ENCODE results near the gene PLEKHH2. TPM values are rescaled to one million over a fixed set of nuclear protein-coding genes. Genes with fewer than 3 reads are reported as not detected.
"Not testable (repeated sequence)": the region's sequence is repeated elsewhere in the genome, so short reads cannot be mapped to it uniquely, and the experiment has no call there.

The PLEKHH2 gene
- total RNA-seq = 10 to 100 TPM; 42.1 to 67.2 (median 63.5) TPM

- TF ChIP-seq CTCF (IDR thresholded peaks at IDR 0.05) (no peak), POLR2AphosphoS5 (IDR thresholded peaks at IDR 0.05) (peak; percentile 26 to 93 (median 64)), POLR2A (IDR thresholded peaks at IDR 0.05) (peak; percentile 84)
- Histone ChIP-seq H3K9me3 (no peaks in the 10 kb centered on the region), H3K4me3 (peak within 1 kb of the TSS; percentile 89 to 95 (median 95)), H3K4me1 (no peaks in the 10 kb centered on the region), H3K27ac (peak within 1 kb of the TSS; percentile 89 to 91), H3K36me3 (no peaks in the 10 kb centered on the region), H3K27me3 (no peaks in the 10 kb centered on the region)
- peak; percentile 89 to 91 for DNase-seq (ENCODE audit: low spot score in 2 of 2)
- intact Hi-C loops (cut with DNase I; ENCODE audit: low total_unique reads) = no loop called here
Measured at GRCh38 chr2:43637030-43637803, at the start of gene PLEKHH2. TSS of gene PLEKHH2 (plus strand) at chr2:43637260. CDS start at chr2:43644674, 7,414 bp downstream.

- Histone ChIP-seq H3K36me3 (no peaks in the 10 kb centered on the region), H3K4me3 (no peak overlapping the region), H3K4me1 (no peaks in the 10 kb centered on the region), H3K27ac (no peak overlapping the region), H3K9me3 (no peaks in the 10 kb centered on the region), H3K27me3 (no peaks in the 10 kb centered on the region)
- no peak for TF ChIP-seq POLR2A (IDR thresholded peaks at IDR 0.05)
- no peak for TF ChIP-seq CTCF (IDR thresholded peaks at IDR 0.05)
- no peak for TF ChIP-seq POLR2AphosphoS5 (IDR thresholded peaks at IDR 0.05)
- intact Hi-C loops (cut with DNase I; ENCODE audit: low total_unique reads) = no loop called here
- no peak for DNase-seq (ENCODE audit: low spot score in 2 of 2)
Measured at GRCh38 chr2:43592443-43592842, 44.6 kb upstream of the PLEKHH2 start.

GRCh38 chr2:43593254-43593653 lies 43.8 kb upstream of the PLEKHH2 start:
- H3K4me1 ChIP-seq = no peaks in the 10 kb centered on the region
- TF ChIP-seq POLR2AphosphoS5 (IDR thresholded peaks at IDR 0.05) = no peak
- intact Hi-C loops (cut with DNase I; ENCODE audit: low total_unique reads) = no loop called here
- H3K36me3 ChIP-seq = no peaks in the 10 kb centered on the region
- no peak for DNase-seq (ENCODE audit: low spot score in 2 of 2)
- H3K27ac ChIP-seq = no peak overlapping the region
- H3K4me3 ChIP-seq = no peak overlapping the region
- H3K27me3 ChIP-seq = no peaks in the 10 kb centered on the region
- no peaks in the 10 kb centered on the region for H3K9me3 ChIP-seq

- H3K9me3 ChIP-seq = no peaks in the 10 kb centered on the region
- H3K4me3 ChIP-seq = peak overlapping the region; percentile 68 to 90 (median 80)
- H3K4me1 ChIP-seq = no peaks in the 10 kb centered on the region
- intact Hi-C loops (cut with DNase I; ENCODE audit: low total_unique reads) = no loop called here
- H3K36me3 ChIP-seq = no peaks in the 10 kb centered on the region
- H3K27ac ChIP-seq = peak overlapping the region in 1 of 2 donors; percentile 94
- DNase-seq (ENCODE audit: low spot score in 2 of 2) = no peak
- no peak for TF ChIP-seq CTCF (IDR thresholded peaks at IDR 0.05)
- no peak for TF ChIP-seq POLR2A (IDR thresholded peaks at IDR 0.05)
- TF ChIP-seq POLR2AphosphoS5 (IDR thresholded peaks at IDR 0.05) = no peak
- H3K27me3 ChIP-seq = no peaks in the 10 kb centered on the region
Measured at GRCh38 chr2:43594875-43595274, 42.2 kb upstream of the PLEKHH2 start.

GRCh38 chr2:43595603-43596412 lies 41.3 kb upstream of the PLEKHH2 start, which contains the start of gene THADA:
TSS of gene THADA (minus strand) at chr2:43596038. CDS start at chr2:43592392, 3,646 bp downstream.
- peak; percentile 98 to 99 (median 98) for TF ChIP-seq POLR2AphosphoS5 (IDR thresholded peaks at IDR 0.05)
- TF ChIP-seq CTCF (IDR thresholded peaks at IDR 0.05) = no peak
- TF ChIP-seq POLR2A (IDR thresholded peaks at IDR 0.05) = peak; percentile 92
- H3K27me3 ChIP-seq = no peaks in the 10 kb centered on the region
- H3K4me1 ChIP-seq = no peaks in the 10 kb centered on the region
- H3K9me3 ChIP-seq = no peaks in the 10 kb centered on the region
- intact Hi-C loops (cut with DNase I; ENCODE audit: low total_unique reads) = no loop called here
- peak; percentile 99 for DNase-seq (ENCODE audit: low spot score in 2 of 2)
- H3K27ac ChIP-seq = peak within 1 kb of the TSS; percentile 91 to 94
- no peaks in the 10 kb centered on the region for H3K36me3 ChIP-seq
- peak within 1 kb of the TSS; percentile 68 to 90 (median 80) for H3K4me3 ChIP-seq

- H3K9me3 ChIP-seq; H3K27me3 ChIP-seq; H3K27ac ChIP-seq; intact Hi-C loops (cut with DNase I; ENCODE audit: low total_unique reads); H3K4me3 ChIP-seq; H3K36me3 ChIP-seq; H3K4me1 ChIP-seq; DNase-seq (ENCODE audit: low spot score in 2 of 2): not testable (repeated sequence)
Measured at GRCh38 chr2:43600596-43600995, 36.5 kb upstream of the PLEKHH2 start.

Measured in breast epithelium (tissue), 4 donors.